OCI-LY1 (cell line): Measurements from ENCODE around the gene LZTS3.

Source experiments
- CTCF ChIP-seq: fragments of 200-600 bp; sonication (generic), shearing (Covaris generic); IDR thresholded peaks from 2 replicates; pipeline ENCODE4 v1.5.1; 2017; ENCODE audit warnings: mild to moderate bottlenecking, antibody characterized with exemption, low read length, moderate library complexity, mixed read lengths
- EZH2 ChIP-seq: fragments of 200-600 bp; sonication (generic), shearing (Covaris generic); IDR thresholded peaks from 2 replicates; pipeline ENCODE4 v1.8.0; 2017; ENCODE audit warnings: borderline replicate concordance, mixed run types, mild to moderate bottlenecking, antibody characterized with exemption, low read length, moderate library complexity, mixed read lengths

DNA sequence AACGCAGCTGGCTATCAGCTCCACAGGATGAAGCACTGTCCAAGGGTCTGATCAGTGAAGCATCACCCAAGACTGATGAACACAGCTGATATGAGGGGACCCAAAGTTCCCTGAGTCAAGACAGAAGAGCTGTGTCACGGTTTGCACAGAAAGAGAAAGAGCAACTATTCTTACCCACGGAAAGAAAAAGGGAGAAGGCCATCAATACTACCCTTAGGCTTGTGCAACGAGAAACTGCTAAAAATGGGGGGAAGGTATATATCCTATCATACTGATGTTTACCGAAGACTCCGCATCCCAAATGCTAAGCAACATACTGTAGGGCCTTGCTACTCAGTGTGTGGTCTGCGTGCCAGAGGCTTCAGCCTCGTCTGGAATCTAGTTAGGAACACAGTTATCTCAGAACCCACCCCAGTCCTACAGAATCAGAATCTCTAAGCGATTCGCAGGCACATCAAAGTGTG lies 14.3 kb downstream of the LZTS3 start:
- TF ChIP-seq EZH2: no peak
- TF ChIP-seq CTCF: no peak
